ENCODE measurements around the gene NCAPD2.

The NCAPD2 gene

DNA sequence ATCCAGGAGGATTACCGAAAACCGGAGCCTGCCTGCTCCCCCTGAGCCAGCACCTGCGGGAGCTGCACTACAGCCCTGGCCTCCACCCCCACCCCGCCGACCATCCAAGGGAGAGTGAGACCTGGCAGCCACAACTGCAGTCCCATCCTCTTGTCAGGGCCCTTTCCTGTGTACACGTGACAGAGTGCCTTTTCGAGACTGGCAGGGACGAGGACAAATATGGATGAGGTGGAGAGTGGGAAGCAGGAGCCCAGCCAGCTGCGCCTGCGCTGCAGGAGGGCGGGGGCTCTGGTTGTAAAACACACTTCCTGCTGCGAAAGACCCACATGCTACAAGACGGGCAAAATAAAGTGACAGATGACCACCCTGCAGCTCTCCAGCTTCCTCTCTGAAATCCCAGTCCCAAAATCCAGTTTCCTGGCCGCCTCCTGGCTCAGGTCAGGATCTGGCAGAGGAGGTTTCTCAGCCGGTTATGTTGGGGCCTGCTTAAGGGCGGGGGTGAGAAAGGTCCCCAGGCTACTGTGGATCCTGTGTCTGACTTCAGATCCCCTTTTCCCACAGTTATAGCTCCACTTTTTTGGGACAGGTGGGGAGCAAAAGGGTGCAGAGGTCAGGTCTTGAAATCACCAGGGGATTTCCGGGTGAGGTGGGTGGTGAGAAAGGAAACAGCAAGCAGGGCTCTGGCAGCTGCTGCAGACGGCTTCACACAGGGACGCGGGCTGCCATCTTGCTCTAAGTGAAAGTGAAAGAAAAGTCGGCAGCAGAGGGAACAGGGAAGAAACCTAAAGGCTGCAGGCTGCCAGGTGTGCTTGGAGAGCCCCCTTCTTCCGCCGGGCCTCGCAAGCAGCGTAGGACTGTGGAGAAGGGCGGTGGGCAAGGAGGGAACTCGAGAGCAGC, 42.3 kb upstream of the NCAPD2 start, which contains the start of gene TAPBPL:
Gene TAPBPL (plus strand): TSS at position 695 of the 897 bp plus-strand sequence. CDS start 207 bp downstream, outside the sequence.
- Histone ChIP-seq H3K4me1 (peaks cover 23% of the 10 kb centered on the region), H3K4me3 (ENCODE audit: low read depth, low read length) (peak within 1 kb of the TSS; percentile 53), H3K36me3 (ENCODE audit: control insufficient read depth, insufficient read depth, low read length) (no peaks in the 10 kb centered on the region)

GRCh38 chr12:6452245-6452943, 41.5 kb upstream of the NCAPD2 start:
- peak overlapping the region; percentile 94 for H2AFZ ChIP-seq
- peak overlapping the region; percentile 53 for H3K4me3 ChIP-seq (ENCODE audit: low read depth, low read length)
- no peaks in the 10 kb centered on the region for H3K9me3 ChIP-seq (ENCODE audit: control insufficient read depth, low read length)
- peak overlapping the region; percentile 78 for H3K4me2 ChIP-seq (ENCODE audit: low read length)
- no peaks in the 10 kb centered on the region for H3K27me3 ChIP-seq (ENCODE audit: control insufficient read depth, insufficient read depth, low read length)
- peaks cover 23% of the 10 kb centered on the region for H3K4me1 ChIP-seq
- H3K27ac ChIP-seq, result peak overlapping the region; percentile 100
- no peaks in the 10 kb centered on the region for H3K36me3 ChIP-seq (ENCODE audit: control insufficient read depth, insufficient read depth, low read length)
- H3K79me2 ChIP-seq, result peaks cover 2% of the 10 kb centered on the region
- no peak for TF ChIP-seq CTCF (IDR thresholded peaks at IDR 0.05)
- peak overlapping the region; percentile 91 for H3K9ac ChIP-seq

More for the DNA sequence above, 42.3 kb upstream of the NCAPD2 start, which contains the start of gene TAPBPL:
- Histone ChIP-seq H3K27me3 (ENCODE audit: control insufficient read depth, insufficient read depth, low read length) (no peaks in the 10 kb centered on the region), H3K9me3 (ENCODE audit: control insufficient read depth, low read length) (no peaks in the 10 kb centered on the region), H2AFZ (peak within 1 kb of the TSS; percentile 94), H3K79me2 (no peaks in the 10 kb centered on the region), H3K27ac (peak within 1 kb of the TSS; percentile 100), H3K4me2 (ENCODE audit: low read length) (peak within 1 kb of the TSS; percentile 78), H3K9ac (peak within 1 kb of the TSS; percentile 91)
- TF ChIP-seq CTCF (IDR thresholded peaks at IDR 0.05), result no peak

DNA sequence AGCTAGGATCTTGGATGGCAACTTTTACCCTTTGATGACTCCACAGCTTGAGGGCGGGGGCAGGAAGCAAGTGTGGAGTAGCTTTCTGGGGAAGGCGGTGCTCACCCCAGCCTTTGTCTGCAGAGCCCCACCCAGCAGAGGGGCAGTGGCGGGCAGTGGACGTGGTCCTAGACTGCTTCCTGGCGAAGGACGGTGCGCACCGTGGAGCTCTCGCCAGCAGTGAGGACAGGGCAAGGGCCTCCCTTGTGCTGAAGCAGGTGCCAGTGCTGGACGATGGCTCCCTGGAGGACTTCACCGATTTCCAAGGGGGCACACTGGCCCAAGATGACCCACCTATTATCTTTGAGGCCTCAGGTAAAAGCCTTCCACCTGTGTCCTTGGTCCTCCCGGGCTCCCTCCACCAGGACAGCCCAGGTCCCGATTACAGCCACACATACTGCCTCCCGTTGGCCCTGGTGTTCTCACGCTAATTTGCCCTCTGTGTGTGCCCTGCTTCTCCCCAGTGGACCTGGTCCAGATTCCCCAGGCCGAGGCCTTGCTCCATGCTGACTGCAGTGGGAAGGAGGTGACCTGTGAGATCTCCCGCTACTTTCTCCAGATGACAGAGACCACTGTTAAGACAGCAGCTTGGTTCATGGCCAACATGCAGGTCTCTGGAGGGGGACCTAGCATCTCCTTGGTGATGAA, 40.8 kb upstream of the NCAPD2 start:
- peaks cover 23% of the 10 kb centered on the region for H3K4me1 ChIP-seq
- no peaks in the 10 kb centered on the region for H3K9me3 ChIP-seq (ENCODE audit: control insufficient read depth, low read length)
- H2AFZ ChIP-seq, result peak overlapping the region; percentile 94
- peak overlapping the region; percentile 53 for H3K4me3 ChIP-seq (ENCODE audit: low read depth, low read length)
- H3K4me2 ChIP-seq (ENCODE audit: low read length), result peak overlapping the region; percentile 78
- H3K36me3 ChIP-seq (ENCODE audit: control insufficient read depth, insufficient read depth, low read length), result no peaks in the 10 kb centered on the region
- peak overlapping the region; percentile 100 for H3K27ac ChIP-seq
- no peaks in the 10 kb centered on the region for H3K27me3 ChIP-seq (ENCODE audit: control insufficient read depth, insufficient read depth, low read length)
- no peak overlapping the region for H3K9ac ChIP-seq
- peaks cover 2% of the 10 kb centered on the region for H3K79me2 ChIP-seq
- TF ChIP-seq CTCF (IDR thresholded peaks at IDR 0.05), result no peak

DNA sequence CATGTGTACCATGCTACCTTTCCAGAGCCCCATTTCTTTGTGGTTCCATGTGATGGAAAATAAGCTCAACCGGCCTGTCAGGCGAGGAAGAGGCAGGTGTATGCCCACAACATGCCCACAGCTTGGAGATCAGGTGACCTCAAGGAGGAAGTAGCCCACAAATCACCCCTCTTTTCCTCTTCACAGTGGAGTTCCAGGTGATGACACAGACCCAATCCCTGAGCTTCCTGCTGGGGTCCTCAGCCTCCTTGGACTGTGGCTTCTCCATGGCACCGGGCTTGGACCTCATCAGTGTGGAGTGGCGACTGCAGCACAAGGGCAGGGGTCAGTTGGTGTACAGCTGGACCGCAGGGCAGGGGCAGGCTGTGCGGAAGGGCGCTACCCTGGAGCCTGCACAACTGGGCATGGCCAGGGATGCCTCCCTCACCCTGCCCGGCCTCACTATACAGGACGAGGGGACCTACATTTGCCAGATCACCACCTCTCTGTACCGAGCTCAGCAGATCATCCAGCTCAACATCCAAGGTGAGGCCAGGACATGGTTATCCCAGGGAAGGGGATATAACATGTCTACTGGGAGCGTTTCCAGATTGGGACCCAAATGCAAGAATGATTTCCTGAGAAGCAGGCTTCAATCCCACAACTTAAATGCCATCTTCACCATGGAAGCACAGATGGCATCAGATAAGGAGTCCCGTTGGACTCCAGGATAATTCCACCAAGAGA, 36.5 kb upstream of the NCAPD2 start:
- Histone ChIP-seq H3K79me2 (peaks cover 2% of the 10 kb centered on the region), H3K27me3 (ENCODE audit: control insufficient read depth, insufficient read depth, low read length) (no peaks in the 10 kb centered on the region), H3K9ac (no peak overlapping the region), H3K4me2 (ENCODE audit: low read length) (no peak overlapping the region), H3K4me3 (ENCODE audit: low read depth, low read length) (no peak overlapping the region), H2AFZ (no peak overlapping the region), H3K27ac (no peak overlapping the region), H3K36me3 (ENCODE audit: control insufficient read depth, insufficient read depth, low read length) (no peaks in the 10 kb centered on the region), H3K4me1 (peaks cover 12% of the 10 kb centered on the region), H3K9me3 (ENCODE audit: control insufficient read depth, low read length) (no peaks in the 10 kb centered on the region)
- TF ChIP-seq CTCF (IDR thresholded peaks at IDR 0.05), result no peak

Data from parathyroid adenoma (tissue), 2 donors.